Upper lobe of left lung (tissue), 6 donors: ENCODE measurements around the gene VSTM4. TPM values are rescaled to one million over a fixed set of nuclear protein-coding genes. Genes with fewer than 3 reads are reported as not detected.

Experiments
- ATAC-seq, 2 donors: fragments of 200-7000 bp; cut with Tn5 transposase; one replicate each; pipeline ENCODE4 v1.9.1; 2022; ENCODE audit warnings: mild to moderate bottlenecking in 2 of 2, moderate library complexity in 2 of 2; ENCODE audit not compliant: low FRiP score in 2 of 2
- DNase-seq, 2 donors: peaks; one replicate each; pipeline ENCODE4 v3.0.0-alpha.2; 2019 to 2020
- H3K27ac ChIP-seq, 4 donors: fragments of 200-600 bp; sonication (generic); one replicate each; pipeline ENCODE4 v1.5.1; 2016 to 2019
- H3K27me3 ChIP-seq, 4 donors: fragments of 200-600 bp; sonication (generic); one replicate each; pipeline ENCODE4 v1.5.1; 2017 to 2019
- H3K36me3 ChIP-seq, 4 donors: fragments of 200-600 bp; sonication (generic); one replicate each; pipeline ENCODE4 v1.5.1; 2016 to 2019
- H3K4me1 ChIP-seq, 4 donors: fragments of 200-600 bp; sonication (generic); one replicate each; pipeline ENCODE4 v1.5.1; 2018 to 2019
- H3K4me3 ChIP-seq, 4 donors: fragments of 200-600 bp; sonication (generic); one replicate each; pipeline ENCODE4 v1.5.1; 2017 to 2019; ENCODE audit warnings: mild to moderate bottlenecking in 2 of 4, moderate library complexity in 1 of 4
- H3K9me3 ChIP-seq, 4 donors: fragments of 200-600 bp; sonication (generic); one replicate each; pipeline ENCODE4 v1.5.1; 2018 to 2019
- EP300 ChIP-seq, 4 donors: sonication (generic); formaldehyde crosslinking; IDR thresholded peaks; one replicate each; pipeline ENCODE4 v1.5.1; 2017; ENCODE audit warnings: antibody characterized with exemption in 4 of 4, control low read depth in 2 of 4
- POLR2A ChIP-seq, 4 donors: fragments of 450-650 bp; IDR thresholded peaks; one replicate each; pipeline ENCODE4 v1.5.1; 2016 to 2017; ENCODE audit warnings: antibody characterized with exemption in 4 of 4, mild to moderate bottlenecking in 2 of 4
- POLR2AphosphoS5 ChIP-seq, 2 donors: sonication (generic); formaldehyde crosslinking; IDR thresholded peaks; one replicate each; pipeline ENCODE4 v1.5.1; 2017; ENCODE audit warnings: antibody characterized with exemption in 2 of 2
- WGBS, 2 donors: methylation state at CpG; one replicate each; pipeline ENCODE4 v1.1.5; 2017 to 2018; 5-methylcytosine and 5-hydroxymethylcytosine counted together
- small RNA-seq, 4 donors: library from RNA; depleted of rRNA; stranded (forward); fragments of <200 nt; gene quantifications; one replicate each; pipeline ENCODE3, GENCODE V24; 2016
- total RNA-seq, 6 donors: library from RNA; depleted of rRNA in 4 of 6; stranded (reverse); fragments of >200 nt in 4 of 6; gene quantifications; one replicate each; pipeline versions ENCODE4 v1.1.0 to v1.2.1, GENCODE V29; 2016 to 2021
- TF ChIP-seq, protein P1 (sequence below), 6 experiments: fragments of 450-650 bp in 4 of 6; fragments of 200-600 bp in 2 of 6; sonication (generic) in 2 of 6; IDR thresholded peaks; one replicate each; pipeline ENCODE4 v1.5.1; 2016 to 2019; ENCODE audit warnings: antibody characterized with exemption in 6 of 6
- donor health status: DM: no; HTN: no; CAD: no; lungs with moderate emphysema.
- donor health status: DM: no; HTN: yes; CAD: no; lungs with severe emphysema.

VSTM4 gene
- total RNA-seq, 6 donors from 2014 or later, result 8.5 to 24.3 (median 13.2) TPM

DNA sequence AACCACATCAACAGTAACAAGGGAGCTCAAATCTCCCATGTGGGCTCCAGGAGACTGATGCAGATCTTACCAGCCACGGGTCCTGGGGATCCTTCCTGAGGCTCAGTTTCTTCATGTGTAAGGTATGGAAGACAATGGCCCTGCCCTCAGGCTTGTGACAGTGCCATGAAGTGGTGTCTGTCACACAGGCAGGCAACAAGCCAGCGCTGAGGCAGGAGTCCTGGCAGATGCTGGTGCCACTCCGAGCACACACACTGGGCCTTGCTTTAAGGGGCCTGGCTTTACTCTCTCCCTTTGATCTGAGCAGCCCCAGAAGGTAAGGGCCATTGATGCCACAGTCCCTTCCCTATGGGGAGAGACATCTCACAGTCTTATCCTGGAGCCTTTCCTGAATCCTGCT, 147.3 kb downstream of the VSTM4 start:
- ATAC-seq, result no peak
- Histone ChIP-seq H3K9me3 (no peaks in the 10 kb centered on the region), H3K27ac (no peak overlapping the region), H3K4me3 (no peak overlapping the region), H3K36me3 (no peaks in the 10 kb centered on the region), H3K27me3 (no peaks in the 10 kb centered on the region), H3K4me1 (no peaks in the 10 kb centered on the region)
- WGBS, 2 donors, result 90 to 93% methylated on average over 2 to 3 of the region's 3 CpGs
- no peak for DNase-seq
- no peak for TF ChIP-seq EP300 (IDR thresholded peaks at IDR 0.05)
- TF ChIP-seq POLR2AphosphoS5 (IDR thresholded peaks at IDR 0.05), result no peak
- TF ChIP-seq, protein P1, sequence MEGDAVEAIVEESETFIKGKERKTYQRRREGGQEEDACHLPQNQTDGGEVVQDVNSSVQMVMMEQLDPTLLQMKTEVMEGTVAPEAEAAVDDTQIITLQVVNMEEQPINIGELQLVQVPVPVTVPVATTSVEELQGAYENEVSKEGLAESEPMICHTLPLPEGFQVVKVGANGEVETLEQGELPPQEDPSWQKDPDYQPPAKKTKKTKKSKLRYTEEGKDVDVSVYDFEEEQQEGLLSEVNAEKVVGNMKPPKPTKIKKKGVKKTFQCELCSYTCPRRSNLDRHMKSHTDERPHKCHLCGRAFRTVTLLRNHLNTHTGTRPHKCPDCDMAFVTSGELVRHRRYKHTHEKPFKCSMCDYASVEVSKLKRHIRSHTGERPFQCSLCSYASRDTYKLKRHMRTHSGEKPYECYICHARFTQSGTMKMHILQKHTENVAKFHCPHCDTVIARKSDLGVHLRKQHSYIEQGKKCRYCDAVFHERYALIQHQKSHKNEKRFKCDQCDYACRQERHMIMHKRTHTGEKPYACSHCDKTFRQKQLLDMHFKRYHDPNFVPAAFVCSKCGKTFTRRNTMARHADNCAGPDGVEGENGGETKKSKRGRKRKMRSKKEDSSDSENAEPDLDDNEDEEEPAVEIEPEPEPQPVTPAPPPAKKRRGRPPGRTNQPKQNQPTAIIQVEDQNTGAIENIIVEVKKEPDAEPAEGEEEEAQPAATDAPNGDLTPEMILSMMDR (IDR thresholded peaks at IDR 0.05), result no peak
- no peak for TF ChIP-seq POLR2A (IDR thresholded peaks at IDR 0.05)

DNA sequence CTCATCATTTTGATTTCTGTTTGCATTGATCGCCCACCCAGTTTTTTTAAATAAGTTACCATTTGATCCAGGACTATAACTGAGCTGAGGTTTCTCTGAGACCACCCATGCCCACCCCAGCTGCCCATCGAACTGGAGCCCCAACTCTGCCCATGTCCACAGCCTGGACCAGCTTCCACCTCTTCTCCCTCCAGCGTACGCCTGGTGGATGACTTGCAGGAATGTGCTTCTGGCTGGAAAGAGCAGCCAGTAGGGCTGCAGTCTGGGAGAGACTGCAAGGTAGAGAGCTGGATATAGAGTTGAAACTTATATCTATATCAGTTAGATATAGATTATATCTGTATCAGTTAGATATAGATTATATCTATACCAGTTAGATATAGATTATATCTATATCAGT, 149.9 kb downstream of the VSTM4 start:
- Histone ChIP-seq H3K27ac (no peak overlapping the region), H3K36me3 (no peaks in the 10 kb centered on the region), H3K27me3 (no peaks in the 10 kb centered on the region), H3K4me3 (no peak overlapping the region), H3K9me3 (no peaks in the 10 kb centered on the region), H3K4me1 (no peaks in the 10 kb centered on the region)
- no peak for TF ChIP-seq POLR2AphosphoS5 (IDR thresholded peaks at IDR 0.05)
- no peak for TF ChIP-seq POLR2A (IDR thresholded peaks at IDR 0.05)
- TF ChIP-seq, protein P1 (IDR thresholded peaks at IDR 0.05), result no peak
- TF ChIP-seq EP300 (IDR thresholded peaks at IDR 0.05), result no peak
- ATAC-seq, result no peak
- no peak for DNase-seq
- WGBS, 2 donors, result 86 to 98% methylated on average over 4 of the region's 4 CpGs

Small RNA genes lying within 50 kb of the gene (small RNA-seq; reads per million reads assigned to genes)
- 0 reads per million in 4 donors for gene MIR4294

Other genes starting within 250 kb of the VSTM4 start
- gene LRRC18, start 175.7 kb downstream of the VSTM4 start, total RNA-seq, result 10 to 100 TPM in 1 of 6 donors, 1 to 10 TPM in 3, under 1 TPM in 1, not detected in 1; 0.43 to 13.6 (median 2.2) TPM
- under 1 TPM in 1 of 6 donors, not detected in 5; 0.24 TPM for gene FAM170B, start 18.5 kb upstream of the VSTM4 start, total RNA-seq
- gene TMEM273, start 72.9 kb upstream of the VSTM4 start, total RNA-seq, result 10 to 100 TPM; 12.3 to 52.3 (median 30.7) TPM
- gene C10orf71, start 183.6 kb upstream of the VSTM4 start, total RNA-seq, result not detected